Activated T-cell treated with anti-CD3 and anti-CD28 coated beads, Interleukin-2, amount 50 U/mL, for 4 hours (primary cell): ENCODE measurements around the gene RAB4B. TPM values are rescaled to one million over a fixed set of nuclear protein-coding genes. Genes with fewer than 3 reads are reported as not detected.
A peak's percentile ranks its signal among the peaks of the same experiment; 100 is the strongest.

Source experiments
- ATAC-seq, 2 donors: fragments of 200-7000 bp; cut with Tn5 transposase; one replicate each; pipeline ENCODE4 v1.10.0; 2021
- DNase-seq: peaks from one replicate; pipeline ENCODE4 v3.0.0-alpha.2; 2020
- H3K27me3 Mint-ChIP-seq: one replicate; pipeline ENCODE4 v1.8.0; 2021; ENCODE audit warnings: low read depth, mixed read lengths
- H3K36me3 Mint-ChIP-seq: one replicate; pipeline ENCODE4 v1.8.0; 2022; ENCODE audit warnings: mixed read lengths; ENCODE audit not compliant: insufficient read depth
- H3K4me1 Mint-ChIP-seq: one replicate; pipeline ENCODE4 v1.8.0; 2021; ENCODE audit warnings: low read depth, mixed read lengths
- H3K4me3 Mint-ChIP-seq: one replicate; pipeline ENCODE4 v1.8.0; 2021; ENCODE audit warnings: mild to moderate bottlenecking, moderate library complexity, mixed read lengths
- H3K9me3 Mint-ChIP-seq: one replicate; pipeline ENCODE4 v1.8.0; 2021; ENCODE audit warnings: mixed read lengths
- total RNA-seq, 3 donors: library from RNA; stranded (reverse); gene quantifications; one replicate each; pipeline ENCODE4 v1.2.1, GENCODE V29; 2021

RAB4B gene
- total RNA-seq, 3 donors from 2014 or later, result 26.6 to 34.9 (median 30.0) TPM

GRCh38 chr19:40743926-40744325 lies 34.1 kb upstream of the RAB4B start:
- Mint-ChIP-seq H3K4me3 (no peak overlapping the region), H3K4me1 (no peaks in the 10 kb centered on the region), H3K9me3 (no peaks in the 10 kb centered on the region), H3K36me3 (peaks cover under 1% of the 10 kb centered on the region), H3K27me3 (no peaks in the 10 kb centered on the region)
- ATAC-seq, result no peak
- no peak for DNase-seq

DNA sequence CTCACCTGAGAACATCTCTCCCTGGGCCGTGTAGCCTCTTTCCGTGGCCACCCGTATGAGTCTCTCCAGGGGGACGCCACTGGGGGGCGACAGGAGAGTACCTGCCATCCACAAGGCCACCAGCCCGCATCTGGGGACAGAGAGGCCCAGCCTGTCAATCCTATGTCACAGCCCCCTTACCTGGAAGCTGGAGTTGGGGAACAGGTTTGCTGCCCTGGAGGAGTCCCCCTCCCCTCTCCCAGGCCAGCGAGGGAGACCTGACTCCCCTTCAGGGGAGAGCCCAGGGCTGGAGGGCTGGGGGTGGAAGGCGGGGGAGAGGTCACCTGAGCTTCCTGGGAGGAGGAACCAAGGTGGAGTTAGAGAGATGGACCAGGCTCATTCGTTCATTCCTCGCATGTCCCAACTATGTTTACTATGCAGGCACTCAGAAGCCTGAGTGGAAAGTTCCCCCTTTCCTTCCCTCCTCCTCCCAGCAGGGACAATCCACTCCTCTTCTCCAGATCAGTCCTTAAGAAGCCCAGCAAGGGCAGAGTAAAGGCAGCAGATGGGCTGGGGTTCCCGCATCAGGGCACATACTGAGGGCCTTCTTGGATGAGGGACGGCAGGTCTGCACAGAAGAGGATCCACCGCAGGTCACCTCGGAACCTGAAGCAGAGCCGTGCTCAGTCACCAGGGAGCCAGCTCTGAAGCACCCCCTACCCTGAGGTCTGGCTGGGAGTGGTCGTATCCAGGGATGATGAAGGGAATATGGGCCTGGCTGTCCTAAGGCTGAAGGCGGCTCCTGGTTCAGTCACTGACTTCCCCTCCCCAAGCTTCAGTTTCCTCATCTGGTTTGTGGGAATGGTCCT lies 33.3 kb upstream of the RAB4B start:
- Mint-ChIP-seq H3K27me3 (no peaks in the 10 kb centered on the region), H3K9me3 (no peaks in the 10 kb centered on the region), H3K36me3 (no peaks in the 10 kb centered on the region), H3K4me3 (no peak overlapping the region), H3K4me1 (peaks cover 8% of the 10 kb centered on the region)
- ATAC-seq (peak in 1 of 2 donors; percentile 41), DNase-seq (no peak)

DNA sequence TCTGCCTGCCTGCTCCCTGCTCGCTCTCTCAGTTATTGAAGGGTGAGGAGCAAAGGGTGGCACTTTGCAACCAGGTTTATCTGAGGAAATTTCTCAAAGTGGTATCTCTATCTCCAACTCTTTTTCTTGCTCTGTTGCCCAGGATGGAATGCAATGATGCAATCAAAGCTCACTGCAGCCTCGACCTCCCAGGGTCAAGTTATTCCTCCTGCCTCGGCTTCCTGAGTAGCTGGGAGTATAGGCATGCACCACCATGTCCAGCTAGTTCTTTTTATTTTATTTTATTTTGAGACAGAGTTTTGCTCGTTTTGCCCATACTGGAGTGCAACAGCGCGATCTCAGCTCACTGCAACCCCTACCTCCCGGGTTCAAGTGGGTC lies 32.7 kb upstream of the RAB4B start:
- H3K4me1 Mint-ChIP-seq, result peaks cover 13% of the 10 kb centered on the region
- no peaks in the 10 kb centered on the region for H3K9me3 Mint-ChIP-seq
- no peaks in the 10 kb centered on the region for H3K36me3 Mint-ChIP-seq
- DNase-seq (no peak), ATAC-seq (no peak)
- no peaks in the 10 kb centered on the region for H3K27me3 Mint-ChIP-seq
- no peak overlapping the region for H3K4me3 Mint-ChIP-seq

- peaks cover 14% of the 10 kb centered on the region for H3K4me1 Mint-ChIP-seq
- H3K4me3 Mint-ChIP-seq, result no peak overlapping the region
- no peak for DNase-seq
- peaks cover 10% of the 10 kb centered on the region for H3K36me3 Mint-ChIP-seq
- no peaks in the 10 kb centered on the region for H3K9me3 Mint-ChIP-seq
- H3K27me3 Mint-ChIP-seq, result no peaks in the 10 kb centered on the region
- no peak for ATAC-seq
Measured at GRCh38 chr19:40747536-40747935, 30.5 kb upstream of the RAB4B start.

DNA sequence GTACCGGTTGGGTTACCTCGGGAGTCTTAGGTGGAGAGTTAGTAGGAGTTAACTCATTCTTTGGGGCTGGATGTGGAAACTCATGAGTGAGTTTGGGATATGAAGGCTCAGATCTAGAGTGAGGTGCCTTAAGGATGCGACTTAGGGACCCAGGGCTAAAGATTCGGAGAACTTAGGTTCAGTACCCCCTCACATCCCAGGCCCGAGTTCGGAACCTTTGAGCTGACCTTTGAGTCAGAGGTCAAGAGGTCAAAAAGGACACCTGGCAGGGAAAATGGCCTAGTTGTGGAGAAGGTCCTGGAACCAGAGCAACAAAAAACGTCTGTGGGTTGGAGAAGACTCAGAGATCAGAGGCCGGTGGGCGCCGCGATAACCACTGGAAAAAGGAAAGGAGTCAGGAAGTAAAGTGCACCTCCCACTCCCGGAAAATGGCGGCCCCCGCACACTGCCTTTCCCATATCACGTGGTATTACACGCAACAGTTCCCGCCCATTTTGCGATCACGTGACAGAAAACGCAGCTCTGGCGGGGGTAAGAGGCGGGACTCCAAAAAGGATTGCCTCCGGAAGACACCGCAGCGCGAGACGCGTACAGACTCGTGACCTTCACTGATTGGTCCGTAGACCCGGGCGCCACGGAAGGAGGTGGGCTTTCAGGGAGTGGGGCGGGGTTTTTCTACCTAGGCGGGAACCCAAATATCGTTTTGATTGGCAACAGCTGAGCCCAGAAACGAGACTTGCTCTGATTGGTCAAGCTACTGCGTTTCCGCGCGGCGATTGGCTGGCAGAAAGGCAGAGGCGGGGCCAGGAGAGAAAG lies 27.8 kb upstream of the RAB4B start, which contains the start of gene ACTMAP:
TSS of gene ACTMAP (minus strand) at position 420 of the 816 bp plus-strand sequence. CDS start 674 bp downstream, outside the sequence.
- H3K9me3 Mint-ChIP-seq, result no peaks in the 10 kb centered on the region
- ATAC-seq, result peak; percentile 87 to 88

GRCh38 chr19:40750874-40751537 lies 27.0 kb upstream of the RAB4B start, which contains the start of gene SNRPA:
Gene SNRPA (plus strand): TSS chr19:40751203. CDS start chr19:40751409, 206 bp downstream.
- peak; percentile 94 for DNase-seq
- Mint-ChIP-seq H3K4me1 (peaks cover 38% of the 10 kb centered on the region), H3K27me3 (no peaks in the 10 kb centered on the region), H3K9me3 (no peaks in the 10 kb centered on the region), H3K4me3 (peak within 1 kb of the TSS; percentile 99), H3K36me3 (peaks cover 26% of the 10 kb centered on the region)
- peak; percentile 75 for ATAC-seq

More for the DNA sequence above, 27.8 kb upstream of the RAB4B start, which contains the start of gene ACTMAP:
- Mint-ChIP-seq H3K4me3 (peak within 1 kb of the TSS; percentile 99), H3K27me3 (no peaks in the 10 kb centered on the region), H3K36me3 (peaks cover 21% of the 10 kb centered on the region), H3K4me1 (peaks cover 31% of the 10 kb centered on the region)
- DNase-seq, result peak; percentile 99

DNA sequence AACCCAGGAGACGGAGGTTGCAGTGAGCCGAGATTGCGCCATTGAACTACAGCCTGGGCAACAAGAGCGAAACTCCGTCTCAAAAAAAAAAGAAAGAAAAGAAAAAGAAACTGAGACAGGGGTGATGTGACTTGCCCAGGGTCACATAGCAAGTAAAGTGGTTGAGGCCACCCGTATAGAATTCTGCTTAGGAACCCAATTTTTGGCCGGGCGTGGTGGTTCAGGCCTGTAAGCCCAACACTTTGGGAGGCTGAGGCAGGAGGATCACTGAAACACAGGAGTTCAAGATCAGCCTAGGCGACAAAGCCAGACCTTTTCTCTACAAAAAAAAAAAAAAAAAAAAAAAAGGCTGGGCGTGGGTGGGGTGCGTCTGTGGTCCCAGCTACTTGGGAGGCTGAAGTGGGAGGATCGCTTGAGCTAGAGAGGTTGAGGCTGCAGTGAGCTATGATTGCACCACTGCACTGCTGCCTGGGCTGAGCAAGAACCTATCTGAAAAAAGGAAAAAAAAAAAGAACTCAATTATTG lies 25.7 kb upstream of the RAB4B start:
- H3K4me3 Mint-ChIP-seq, result peak overlapping the region; percentile 99
- H3K27me3 Mint-ChIP-seq, result no peaks in the 10 kb centered on the region
- DNase-seq (no peak), ATAC-seq (no peak)
- H3K4me1 Mint-ChIP-seq, result peaks cover 49% of the 10 kb centered on the region
- peaks cover 34% of the 10 kb centered on the region for H3K36me3 Mint-ChIP-seq
- H3K9me3 Mint-ChIP-seq, result no peaks in the 10 kb centered on the region

DNA sequence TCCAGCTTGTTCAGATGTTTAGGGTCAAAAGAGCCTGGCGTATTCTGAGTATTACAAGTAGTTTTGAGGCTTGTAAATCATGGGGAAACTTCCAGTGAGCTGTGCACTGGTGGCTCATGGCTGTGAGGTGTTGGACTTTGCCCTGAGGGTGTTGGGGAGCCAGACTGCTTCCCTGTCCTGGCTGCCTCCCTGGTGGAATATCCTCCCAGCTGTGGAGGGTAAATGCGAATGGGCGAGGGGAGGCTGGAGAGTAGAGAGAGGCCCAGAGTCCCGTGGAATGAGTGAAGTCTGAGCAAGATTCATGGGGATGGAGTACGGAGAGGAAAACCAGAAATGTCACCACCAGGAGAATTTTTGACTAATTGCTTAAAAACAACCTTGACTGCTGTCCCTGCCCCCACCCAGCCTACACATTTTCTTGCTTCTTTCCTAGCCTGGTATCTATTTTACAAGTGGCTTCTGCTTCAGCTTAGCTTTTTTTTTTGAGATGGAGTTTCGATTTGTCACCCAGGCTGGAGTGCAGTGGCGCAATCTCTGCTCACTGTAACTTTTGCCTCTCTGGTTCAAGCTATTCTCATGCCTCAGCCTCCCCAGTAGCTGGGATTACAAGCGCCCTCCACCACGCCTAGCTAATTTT lies 23.3 kb upstream of the RAB4B start:
- no peaks in the 10 kb centered on the region for H3K9me3 Mint-ChIP-seq
- peaks cover 48% of the 10 kb centered on the region for H3K4me1 Mint-ChIP-seq
- no peaks in the 10 kb centered on the region for H3K27me3 Mint-ChIP-seq
- peak overlapping the region; percentile 80 for H3K4me3 Mint-ChIP-seq
- H3K36me3 Mint-ChIP-seq, result peaks cover 45% of the 10 kb centered on the region
- DNase-seq (peak; percentile 32), ATAC-seq (peak; percentile 1)

DNA sequence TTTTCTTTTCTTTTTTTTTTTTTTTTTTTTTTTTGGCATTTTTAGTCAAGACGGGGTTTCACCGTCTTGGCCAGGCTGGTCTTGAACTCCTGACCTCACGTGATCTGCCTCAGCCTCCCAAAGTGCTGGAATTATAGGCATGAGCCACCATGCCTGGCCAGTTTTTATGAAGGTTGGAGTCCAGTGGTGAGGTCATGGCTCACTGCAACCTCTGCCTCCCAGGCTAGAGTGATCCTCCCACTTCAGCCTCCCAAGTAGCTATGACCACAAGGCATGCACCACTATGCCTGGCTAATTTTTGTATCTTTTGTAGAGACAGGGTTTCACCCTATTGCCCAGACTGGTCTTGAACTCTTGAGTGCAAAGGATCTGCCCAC lies 22.8 kb upstream of the RAB4B start:
- H3K36me3 Mint-ChIP-seq, result peaks cover 49% of the 10 kb centered on the region
- H3K4me1 Mint-ChIP-seq, result peaks cover 42% of the 10 kb centered on the region

GRCh38 chr19:40755791-40756190 lies 22.3 kb upstream of the RAB4B start:
- Mint-ChIP-seq H3K4me1 (peaks cover 46% of the 10 kb centered on the region), H3K9me3 (no peaks in the 10 kb centered on the region), H3K4me3 (peak overlapping the region; percentile 66), H3K27me3 (no peaks in the 10 kb centered on the region), H3K36me3 (peaks cover 55% of the 10 kb centered on the region)
- ATAC-seq (no peak), DNase-seq (no peak)

More for the DNA sequence above, 22.8 kb upstream of the RAB4B start:
- H3K9me3 Mint-ChIP-seq, result no peaks in the 10 kb centered on the region
- H3K4me3 Mint-ChIP-seq, result peak overlapping the region; percentile 66
- no peak for ATAC-seq
- no peak for DNase-seq
- H3K27me3 Mint-ChIP-seq, result no peaks in the 10 kb centered on the region

DNA sequence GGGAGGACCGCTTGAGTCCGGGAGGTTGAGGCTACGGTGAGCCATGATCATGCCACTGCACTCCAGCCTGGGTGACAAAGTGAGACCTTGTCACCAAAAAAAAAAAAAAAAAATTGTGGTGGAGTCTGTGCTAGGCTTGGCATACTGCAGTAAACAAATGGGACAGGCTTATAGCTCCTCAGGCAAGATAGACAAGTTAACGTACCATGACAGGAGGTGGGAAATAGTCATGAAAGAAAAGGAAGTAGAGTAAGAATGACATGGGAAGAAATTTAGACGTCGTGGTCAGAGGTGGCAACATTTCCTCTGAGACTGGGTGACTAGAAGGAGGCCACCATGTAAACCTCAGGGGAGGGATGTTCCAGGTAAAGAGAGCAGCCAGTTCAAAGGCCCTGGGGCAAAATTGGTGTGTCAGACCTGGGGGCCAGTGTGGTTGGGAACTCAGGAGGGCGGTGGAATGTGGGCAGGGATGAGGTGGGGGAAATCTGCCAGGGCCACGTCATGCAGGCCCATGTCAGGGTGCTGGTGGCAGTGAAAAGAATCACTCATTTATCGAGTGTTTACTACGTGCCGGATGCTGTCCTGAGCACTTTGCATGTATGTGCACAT lies 21.4 kb upstream of the RAB4B start:
- ATAC-seq, result peak; percentile 36 to 49
- Mint-ChIP-seq H3K27me3 (no peaks in the 10 kb centered on the region), H3K4me1 (peaks cover 49% of the 10 kb centered on the region), H3K4me3 (peak overlapping the region; percentile 3), H3K36me3 (peaks cover 54% of the 10 kb centered on the region), H3K9me3 (no peaks in the 10 kb centered on the region)
- DNase-seq, result no peak

GRCh38 chr19:40758491-40758890 lies 19.6 kb upstream of the RAB4B start:
- Mint-ChIP-seq H3K4me3 (no peak overlapping the region), H3K4me1 (peaks cover 55% of the 10 kb centered on the region), H3K27me3 (no peaks in the 10 kb centered on the region), H3K9me3 (no peaks in the 10 kb centered on the region), H3K36me3 (peaks cover 57% of the 10 kb centered on the region)
- no peak for DNase-seq
- no peak for ATAC-seq

GRCh38 chr19:40759352-40759751 lies 18.7 kb upstream of the RAB4B start:
- H3K4me1 Mint-ChIP-seq, result peaks cover 60% of the 10 kb centered on the region
- DNase-seq (no peak), ATAC-seq (no peak)
- no peaks in the 10 kb centered on the region for H3K9me3 Mint-ChIP-seq
- H3K4me3 Mint-ChIP-seq, result no peak overlapping the region
- no peaks in the 10 kb centered on the region for H3K27me3 Mint-ChIP-seq
- peaks cover 64% of the 10 kb centered on the region for H3K36me3 Mint-ChIP-seq
